HG03103 (cell line): ENCODE data around the gene KRTAP9-7.
"Not testable (repeated sequence)": the region's sequence is repeated elsewhere in the genome, so short reads cannot be mapped to it uniquely, and the experiment has no call there.

Experiments used
- ATAC-seq: cut with Tn5 transposase; IDR thresholded peaks from one replicate; pipeline ENCODE4 v1.9.1; 2021; ENCODE audit warnings: low read depth; ENCODE audit not compliant: unreplicated experiment

Gene KRTAP9-7

DNA sequence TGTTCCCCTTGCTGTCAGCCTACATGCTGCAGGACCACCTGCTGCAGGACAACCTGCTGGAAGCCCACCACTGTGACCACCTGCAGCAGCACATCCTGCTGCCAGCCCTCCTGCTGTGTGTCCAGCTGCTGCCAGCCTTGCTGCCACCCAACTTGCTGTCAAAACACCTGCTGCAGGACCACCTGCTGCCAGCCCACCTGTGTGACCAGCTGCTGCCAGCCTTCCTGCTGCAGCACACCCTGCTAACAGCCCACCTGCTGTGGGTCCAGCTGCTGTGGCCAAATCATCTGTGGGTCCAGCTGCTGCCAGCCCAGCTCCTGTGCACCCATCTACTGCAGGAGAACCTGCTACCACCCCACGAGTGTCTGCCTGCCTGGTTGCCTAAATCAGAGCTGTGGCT lies 4.2 kb upstream of the KRTAP9-7 start:
- ATAC-seq = not testable (repeated sequence)

DNA sequence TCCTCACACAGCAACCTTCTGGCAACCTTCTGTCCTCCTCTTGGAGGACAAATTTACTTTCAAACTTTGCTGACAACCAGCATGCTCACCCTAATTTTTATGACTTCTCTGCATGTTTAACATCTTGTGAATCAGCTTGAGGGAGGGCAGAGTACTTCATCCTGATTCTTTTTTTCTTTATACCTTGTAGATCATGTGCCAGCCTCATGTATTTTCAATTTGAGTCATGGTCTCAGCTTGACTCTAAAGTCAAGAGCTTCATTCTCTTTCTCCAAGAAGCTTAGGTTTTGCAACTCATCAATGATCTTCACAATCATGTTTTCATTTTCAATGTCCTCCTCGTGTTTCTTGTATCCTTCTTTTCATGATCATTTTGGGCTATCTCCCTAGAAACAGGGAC lies 3.6 kb upstream of the KRTAP9-7 start:
- ATAC-seq = no peak

DNA sequence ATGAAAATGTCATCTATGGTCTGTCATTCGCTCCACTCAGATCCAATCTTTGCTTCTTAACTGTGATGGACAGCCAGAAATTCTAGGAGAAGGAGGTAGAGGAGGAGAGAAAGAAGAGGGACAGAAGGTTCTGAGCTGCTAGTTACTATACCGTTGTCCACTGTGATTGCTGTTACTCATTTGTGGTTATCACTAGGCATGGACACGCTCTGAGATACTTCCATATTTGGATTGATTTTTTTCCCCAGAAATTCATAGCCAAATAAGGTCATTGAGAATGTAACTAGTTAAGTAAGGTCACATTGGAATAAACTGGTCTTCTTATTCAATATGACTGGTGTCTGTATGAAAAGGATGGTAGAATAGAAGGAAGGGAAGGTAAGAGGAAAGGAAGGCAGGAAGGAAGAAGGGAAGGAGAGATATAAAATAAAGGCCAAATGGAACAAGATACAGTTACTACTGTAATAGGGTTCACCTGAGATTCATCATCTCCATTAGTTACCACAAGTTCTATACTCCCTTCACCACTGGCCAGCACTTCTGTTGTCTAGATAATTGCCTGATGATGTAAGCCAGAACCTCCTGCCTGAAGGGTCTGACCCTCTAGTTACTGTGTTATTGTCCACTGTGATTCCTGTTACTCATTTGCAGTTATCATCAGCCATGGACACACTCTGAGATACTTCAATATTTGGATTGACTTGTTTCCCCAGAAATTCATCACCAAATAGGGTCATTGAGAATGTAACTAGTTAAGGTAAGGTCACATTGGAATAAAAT lies 2.9 kb downstream of the KRTAP9-7 start:
- no peak for ATAC-seq

DNA sequence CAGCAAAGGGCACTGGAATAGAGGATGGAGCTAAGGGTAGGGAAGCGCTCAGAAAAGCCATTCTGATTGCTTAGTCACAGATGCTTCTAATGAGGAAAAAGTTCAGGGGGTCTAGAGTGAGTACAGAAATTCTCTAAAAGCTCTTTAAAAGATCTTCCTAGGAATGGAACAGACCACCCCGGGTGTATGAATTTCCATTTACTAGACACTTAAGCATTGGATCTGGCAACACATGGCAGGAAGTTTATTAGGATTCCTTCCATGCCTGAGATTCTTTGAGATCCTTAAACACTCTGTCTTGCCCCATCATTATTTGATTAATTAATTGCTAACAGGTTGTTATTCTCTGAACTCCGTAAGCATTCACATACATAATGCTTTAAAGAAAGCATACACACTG lies 8.5 kb downstream of the KRTAP9-7 start:
- no peak for ATAC-seq

DNA sequence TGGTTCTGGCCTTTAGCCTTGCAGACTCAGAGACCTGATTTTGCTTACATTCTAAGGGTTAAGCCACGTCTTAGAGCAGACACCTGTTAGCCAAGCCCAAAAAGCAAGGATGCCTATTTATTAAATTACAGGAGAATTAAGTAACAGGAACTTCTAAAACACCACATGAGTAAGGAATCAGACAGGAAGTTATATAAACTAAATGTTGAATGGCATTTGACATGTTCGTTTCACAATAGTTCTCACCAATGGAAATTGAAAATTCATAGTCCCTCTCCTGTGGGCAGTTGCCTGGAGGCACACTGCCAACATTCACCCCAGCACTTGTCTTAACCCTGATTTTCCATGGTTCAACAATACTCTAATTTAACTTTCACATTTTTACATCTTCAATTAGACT lies 9.0 kb downstream of the KRTAP9-7 start:
- no peak for ATAC-seq

DNA sequence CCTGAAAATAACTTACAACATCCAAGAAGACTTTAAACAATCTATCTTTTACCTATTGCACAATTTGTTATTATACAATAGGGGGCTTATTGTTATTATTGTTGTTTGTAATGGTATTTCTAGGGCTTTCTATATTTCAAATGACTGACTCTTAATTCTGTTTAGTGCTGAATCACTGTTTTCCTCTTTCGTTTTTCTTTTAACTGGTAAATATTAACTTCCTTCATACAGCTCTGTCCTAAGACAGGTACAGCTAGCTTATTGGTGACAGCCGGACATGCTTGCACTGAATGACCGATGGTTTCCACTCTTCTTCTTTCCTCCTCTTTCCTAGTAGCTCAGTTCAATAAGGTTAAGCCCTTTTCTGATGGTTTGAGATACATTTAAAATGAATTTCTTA lies 11.6 kb downstream of the KRTAP9-7 start:
- no peak for ATAC-seq

DNA sequence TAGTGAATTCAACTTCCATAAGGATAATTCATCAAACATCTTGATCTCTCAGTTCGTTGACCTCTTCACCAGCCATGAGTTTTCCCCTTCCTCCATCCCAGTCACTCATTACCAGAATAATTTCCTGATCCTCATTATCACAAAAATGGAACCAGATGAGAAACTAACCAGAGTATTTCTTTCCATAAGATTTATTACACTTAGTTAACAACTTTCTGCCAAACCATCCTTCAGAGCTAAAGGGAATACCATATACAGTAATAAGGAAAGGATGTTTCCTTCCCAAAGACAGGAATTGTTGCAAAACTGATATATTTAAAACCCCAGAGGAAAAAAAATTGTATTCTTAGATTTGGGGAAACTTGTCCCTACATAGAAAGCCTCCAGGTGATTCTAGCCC lies 18.5 kb downstream of the KRTAP9-7 start:
- no peak for ATAC-seq

DNA sequence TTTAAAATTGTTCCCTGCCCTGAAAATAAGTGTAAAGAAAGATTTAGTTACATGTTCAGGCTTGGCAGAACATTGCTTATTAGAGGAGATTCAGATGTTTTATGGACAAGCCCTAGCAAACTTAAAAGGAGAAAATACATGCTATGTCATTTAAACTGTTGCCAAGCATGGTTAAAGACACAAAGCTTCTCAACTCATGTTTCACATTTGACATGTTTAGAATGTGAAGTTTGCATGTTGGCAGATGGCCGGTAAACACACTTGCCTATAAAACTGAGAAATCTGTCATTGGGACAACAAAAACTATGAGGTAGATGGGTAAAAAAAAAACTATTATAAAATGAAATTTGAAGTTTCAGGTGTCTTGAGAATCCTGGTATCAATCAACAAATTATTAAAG lies 21.3 kb downstream of the KRTAP9-7 start:
- ATAC-seq = no peak

DNA sequence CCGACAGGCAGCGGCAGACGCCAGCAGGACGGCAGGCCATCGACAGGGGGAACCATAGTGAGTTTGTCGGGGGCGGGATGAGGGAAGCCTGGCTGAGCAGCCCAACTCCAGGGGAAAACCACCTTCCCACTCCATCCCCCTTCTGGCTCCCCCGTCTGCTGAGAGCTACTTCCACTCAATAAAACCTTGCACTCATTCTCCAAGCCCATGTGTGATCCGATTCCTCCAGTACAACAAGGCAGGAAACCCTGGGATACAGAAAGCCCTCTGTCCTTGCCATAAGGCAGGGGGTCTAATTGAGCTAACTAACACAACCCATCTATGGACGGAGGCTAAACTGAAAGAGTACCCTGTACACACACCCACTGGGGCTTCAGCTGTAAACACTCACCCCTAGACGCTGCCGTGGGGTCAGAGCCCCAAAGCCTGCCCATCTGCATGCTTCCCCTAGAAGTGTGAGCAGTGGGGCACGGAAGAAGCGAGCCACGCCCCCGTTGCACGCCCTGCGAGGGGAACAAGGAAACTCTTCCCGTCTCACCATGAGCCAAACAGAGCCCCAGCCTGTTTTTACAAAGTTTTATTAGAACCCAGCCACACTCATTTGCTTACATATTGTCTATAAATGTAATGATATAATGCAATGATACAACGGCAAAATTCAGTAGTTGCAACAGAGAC lies 23.1 kb downstream of the KRTAP9-7 start:
- ATAC-seq = no peak

DNA sequence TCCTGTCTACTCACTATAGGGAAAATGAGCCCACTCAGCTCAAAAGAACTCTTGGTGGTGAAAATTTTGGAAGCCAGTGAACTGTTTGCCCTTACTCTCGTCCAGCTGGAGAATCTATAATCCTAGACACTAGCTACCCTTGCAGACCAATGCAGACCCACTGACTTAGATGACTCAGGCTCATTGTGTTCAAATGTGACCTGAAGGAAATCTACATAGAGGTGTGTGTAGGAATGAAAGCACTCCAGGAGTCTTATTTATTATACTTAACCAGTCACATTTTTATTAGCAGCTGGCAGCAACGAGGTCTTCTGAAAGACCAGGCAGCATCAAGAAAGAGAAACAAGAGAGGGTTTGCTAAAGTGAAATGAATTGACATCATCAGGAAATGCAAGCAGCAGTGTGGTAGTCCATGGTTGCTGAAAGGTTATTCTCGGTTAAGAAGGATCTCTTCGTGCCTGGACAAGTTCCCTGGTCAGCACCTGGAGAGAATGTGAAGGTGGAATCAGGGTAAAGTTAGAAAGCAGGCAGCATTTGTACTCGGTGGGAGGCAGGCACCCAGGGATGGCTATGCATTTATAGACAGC lies 25.8 kb downstream of the KRTAP9-7 start:
- no peak for ATAC-seq

DNA sequence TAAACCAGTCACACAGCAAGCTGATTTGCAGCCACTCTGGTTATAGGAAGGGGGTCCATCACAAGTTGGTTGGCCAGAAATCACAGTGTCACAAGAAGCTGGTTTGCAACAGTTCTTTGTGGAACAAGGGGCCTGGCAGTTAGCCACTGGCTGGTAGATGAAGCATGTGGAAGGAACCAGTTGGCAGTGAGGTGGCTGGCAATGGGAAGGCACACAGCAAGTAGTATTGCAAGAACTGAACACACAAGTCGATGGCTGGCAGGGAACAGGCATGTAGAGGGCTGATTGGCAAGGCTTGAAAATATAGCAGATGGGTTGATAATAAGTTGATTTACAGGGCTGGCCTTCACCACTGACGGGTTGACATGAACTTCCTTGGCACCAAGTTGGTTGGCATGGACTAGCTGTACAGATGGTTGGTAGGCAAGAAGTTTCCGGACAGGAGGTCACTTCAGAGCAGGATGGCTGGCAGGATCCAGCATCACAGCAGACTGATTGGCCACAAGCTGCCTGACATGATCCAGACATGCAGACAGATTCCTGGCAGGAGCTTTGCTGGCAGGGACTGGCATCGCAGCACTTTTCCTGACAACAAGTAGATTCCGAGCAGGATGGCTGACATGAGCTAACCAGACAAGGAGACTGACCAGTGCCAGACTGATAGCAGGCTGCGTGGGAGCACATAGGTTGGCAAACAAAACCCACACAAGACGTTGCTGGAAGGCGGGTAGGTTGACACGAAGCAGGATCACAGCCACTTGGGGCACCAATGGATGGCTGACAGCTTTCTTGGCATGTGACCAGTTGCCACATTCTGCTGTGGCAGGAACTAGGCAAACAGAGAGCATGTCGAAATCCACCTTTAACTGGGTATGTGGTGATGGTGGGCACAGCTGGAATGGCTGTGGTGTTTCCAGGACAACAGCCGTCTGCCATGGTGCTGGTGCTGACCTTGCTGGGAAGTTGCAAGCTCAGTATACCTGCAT lies 26.7 kb downstream of the KRTAP9-7 start, which contains the start of gene KRTAP29-1:
Gene KRTAP29-1 (minus strand): TSS at position 936 of the 986 bp plus-strand sequence. CDS start 0 bp downstream, at position 936.
- no peak for ATAC-seq

DNA sequence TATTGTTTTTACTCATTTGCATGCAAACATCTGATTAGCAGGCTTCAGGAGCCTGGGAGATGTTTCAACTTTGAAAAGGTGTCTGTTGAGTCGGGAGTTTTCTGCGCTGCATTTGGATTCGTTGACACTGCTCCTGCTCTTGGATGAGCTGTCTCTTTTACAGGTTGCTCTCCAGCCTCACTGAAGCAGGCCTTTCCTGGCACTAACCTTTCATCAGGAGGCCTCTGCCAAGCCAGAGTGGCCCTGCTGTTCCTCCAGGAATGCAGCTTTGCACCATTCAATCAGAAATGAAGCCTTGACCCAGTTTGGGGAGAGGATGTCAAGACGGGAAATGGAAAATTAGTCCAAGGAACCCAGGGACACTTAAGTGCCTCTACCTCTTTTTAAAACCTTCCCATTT lies 27.5 kb downstream of the KRTAP9-7 start:
- no peak for ATAC-seq

DNA sequence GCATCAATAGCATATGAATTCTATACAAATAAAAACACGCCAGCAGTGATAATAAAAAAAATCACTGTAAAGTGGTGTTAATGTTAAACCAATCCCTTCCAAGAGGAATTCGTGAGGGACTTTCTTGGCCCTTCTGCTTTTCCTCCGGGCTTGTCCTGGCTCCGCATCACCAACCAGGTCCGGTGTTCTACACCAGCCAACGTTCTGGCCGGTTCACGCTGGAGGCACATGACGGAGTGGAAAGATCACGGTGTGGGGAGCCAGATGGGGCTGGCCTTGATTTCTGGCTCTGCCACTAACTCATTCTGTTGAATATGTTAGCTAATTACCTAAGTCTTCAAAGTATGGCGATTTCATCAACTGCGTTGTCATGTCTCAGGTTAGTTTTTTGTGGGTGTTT lies 28.6 kb downstream of the KRTAP9-7 start:
- ATAC-seq = no peak

DNA sequence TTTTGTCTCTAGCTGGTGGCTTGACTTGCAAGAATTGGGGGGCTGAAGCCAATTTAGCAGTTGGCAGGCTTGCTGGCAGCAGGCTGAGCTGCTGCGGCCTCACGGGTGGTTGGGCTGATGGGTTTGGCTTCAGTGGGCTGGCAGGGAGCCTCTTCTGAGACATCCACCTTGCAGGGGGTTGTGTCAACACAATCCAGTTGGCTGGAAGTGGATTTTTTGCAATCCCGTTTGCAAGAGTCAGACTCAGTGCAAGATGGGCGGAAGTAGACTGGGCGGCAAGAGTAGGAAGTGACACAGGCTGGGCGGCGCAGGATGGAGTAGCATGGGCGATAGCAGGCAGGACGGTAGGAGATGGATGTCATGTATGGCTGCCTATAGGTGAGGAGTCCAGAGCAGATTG lies 32.1 kb downstream of the KRTAP9-7 start:
- no peak for ATAC-seq

DNA sequence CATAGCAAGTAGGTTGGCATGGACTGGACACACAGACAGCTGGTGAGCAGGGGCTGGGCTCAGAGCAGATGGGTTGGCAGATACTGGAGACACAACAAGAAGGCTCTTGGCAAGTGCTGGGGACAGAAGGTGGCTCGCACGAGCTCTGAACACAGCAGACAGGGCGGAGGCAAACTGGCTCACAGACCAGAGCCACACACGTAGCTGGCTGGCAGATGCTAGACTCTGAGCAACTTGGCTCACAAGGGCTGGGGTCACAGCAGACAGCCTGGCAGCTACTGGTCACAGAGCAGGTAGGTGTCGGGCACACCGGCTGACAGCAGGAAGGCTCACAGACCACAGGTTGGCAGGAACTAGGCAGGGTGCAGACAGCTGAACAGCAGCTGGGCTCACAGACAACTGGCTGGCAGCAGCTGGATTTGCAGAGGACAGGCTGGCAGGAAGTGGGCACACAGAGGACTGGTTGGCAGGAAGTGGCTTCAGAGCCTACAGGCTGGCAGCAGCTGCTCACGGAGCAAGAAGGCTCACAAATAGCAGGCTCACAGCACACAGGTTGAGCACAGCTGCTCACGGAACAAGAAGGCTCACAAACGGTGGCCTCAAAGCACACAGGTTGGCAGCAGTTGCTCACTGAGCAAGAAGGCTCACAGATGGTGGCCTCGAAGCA lies 32.9 kb downstream of the KRTAP9-7 start:
- no peak for ATAC-seq

DNA sequence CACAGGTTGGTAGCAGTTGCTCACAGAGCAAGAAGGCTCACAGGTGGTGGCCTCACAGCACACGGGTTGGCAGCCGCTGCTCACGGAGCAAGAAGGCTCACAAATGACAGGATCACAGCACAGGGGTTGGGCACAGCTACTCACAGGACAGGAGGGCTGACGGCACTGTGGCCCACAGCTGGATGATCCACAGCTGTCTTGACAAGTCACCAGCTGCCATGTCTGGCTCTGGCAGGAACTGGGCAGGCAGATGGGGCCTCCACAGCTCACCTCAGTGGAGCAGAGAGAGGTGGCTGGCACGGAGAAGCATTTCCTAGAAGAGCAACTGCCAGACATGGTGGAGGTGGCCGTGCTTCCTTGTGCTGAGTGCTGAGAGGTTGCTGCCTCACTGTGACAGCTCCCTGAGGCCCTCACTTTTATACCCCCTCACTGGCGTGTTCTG lies 33.4 kb downstream of the KRTAP9-7 start, which contains the start of gene KRTAP16-1:
Gene KRTAP16-1 (minus strand): TSS at position 392 of the 442 bp plus-strand sequence. CDS start 56 bp downstream, at position 336.
- no peak for ATAC-seq

DNA sequence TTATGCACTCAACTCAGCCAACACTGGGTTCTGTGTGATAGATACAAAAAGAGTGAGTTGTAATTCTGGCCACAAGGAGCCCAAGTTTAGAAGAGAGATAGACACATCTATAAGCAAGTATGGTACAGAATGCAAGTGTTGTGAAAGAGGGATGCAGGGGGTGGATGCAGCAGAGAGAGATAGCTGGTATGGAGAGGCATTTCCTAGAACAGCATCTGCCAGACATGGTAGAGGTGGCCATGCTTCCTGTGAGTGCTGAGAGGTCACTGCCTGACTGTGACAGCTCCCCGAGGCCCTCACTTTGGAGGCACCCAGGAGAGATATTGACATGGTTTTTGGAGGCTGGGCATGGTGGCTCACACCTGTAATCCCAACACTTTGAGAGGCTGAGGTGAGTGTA lies 35.6 kb downstream of the KRTAP9-7 start:
- ATAC-seq = no peak

DNA sequence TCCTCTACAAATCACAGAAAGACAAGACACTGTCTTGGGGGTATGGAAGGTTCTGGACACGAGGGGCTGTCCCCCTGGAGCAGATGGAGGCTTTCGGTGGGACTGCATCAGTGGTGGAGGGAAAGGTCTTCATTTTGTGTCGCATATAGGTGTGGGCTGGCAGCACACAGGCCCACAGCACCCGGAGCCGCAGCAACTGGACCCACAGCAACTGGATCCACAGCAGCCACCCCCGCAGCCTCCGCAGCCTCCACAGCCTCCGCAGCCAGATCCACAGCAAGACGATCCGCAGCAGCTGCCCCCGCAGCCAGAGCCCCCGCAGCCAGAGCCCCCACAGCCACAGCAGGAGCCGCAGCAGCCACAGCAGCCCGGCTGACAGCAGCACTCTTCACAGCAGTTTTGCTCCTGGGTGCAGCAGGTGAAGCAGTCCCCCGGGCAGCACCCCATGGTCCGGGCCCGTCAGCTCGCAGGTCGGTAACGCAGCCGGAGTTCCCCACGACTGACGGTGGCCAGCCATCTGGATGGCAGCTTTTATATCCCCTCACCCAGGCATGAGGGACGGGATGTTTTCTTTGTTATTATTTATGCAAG lies 39.8 kb downstream of the KRTAP9-7 start, which contains the start of gene KRTAP17-1:
Gene KRTAP17-1 (minus strand): TSS at position 507 of the 591 bp plus-strand sequence. CDS start 60 bp downstream, at position 447.
- no peak for ATAC-seq

DNA sequence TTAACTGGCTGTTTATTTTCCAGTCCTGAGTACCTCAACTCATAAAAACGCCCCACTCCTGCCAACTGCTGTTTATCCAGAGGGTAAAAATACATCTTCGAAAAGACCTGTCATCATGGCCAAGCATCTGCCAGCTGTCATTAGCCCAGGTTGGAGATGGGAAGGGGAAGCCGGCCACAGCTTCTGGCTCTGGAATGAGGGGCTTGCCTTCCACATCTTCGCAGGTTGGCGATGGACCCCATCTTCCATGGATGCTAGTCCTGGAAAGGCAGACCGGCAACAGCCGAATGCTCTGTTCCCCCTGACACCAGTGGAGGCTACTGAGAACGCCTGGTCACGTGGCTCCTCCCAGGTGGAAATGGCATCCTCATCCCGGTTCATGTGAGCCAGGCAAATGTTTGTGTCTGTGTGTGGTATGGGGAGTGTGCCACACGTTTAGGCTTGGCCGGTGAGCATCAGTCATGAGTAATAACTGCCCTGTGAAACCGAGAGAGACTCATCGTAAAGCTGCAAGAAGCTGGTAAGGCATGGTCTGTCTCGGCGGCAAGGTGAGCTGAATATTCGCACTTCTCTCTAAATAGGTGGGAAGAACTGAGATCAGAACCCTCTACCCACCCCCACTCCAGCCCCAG lies 40.4 kb downstream of the KRTAP9-7 start:
- no peak for ATAC-seq
